ENCODE results near the gene MVB12A. TPM values are rescaled to one million over a fixed set of nuclear protein-coding genes. Genes with fewer than 3 reads are reported as not detected.

The MVB12A gene
- total RNA-seq, 1 donor from 2014 or later, result 41.0 TPM

- no peaks in the 10 kb centered on the region for H3K4me1 ChIP-seq (ENCODE audit: insufficient read depth, low read length)
- peaks cover 6% of the 10 kb centered on the region for H3K9me3 ChIP-seq (ENCODE audit: insufficient read depth, low read depth, low read length)
- Mint-ChIP-seq H3K9me3 (ENCODE audit: unreplicated experiment) (no peaks in the 10 kb centered on the region), H3K36me3 (ENCODE audit: low read depth, unreplicated experiment) (no peaks in the 10 kb centered on the region), H3K4me3 (ENCODE audit: unreplicated experiment) (no peak overlapping the region), H3K27me3 (ENCODE audit: low read depth, unreplicated experiment) (peaks cover 39% of the 10 kb centered on the region), H3K27ac (ENCODE audit: unreplicated experiment) (no peak overlapping the region), H3K4me1 (ENCODE audit: low read depth, unreplicated experiment) (no peaks in the 10 kb centered on the region)
- DNase-seq (ENCODE audit: low read depth) (no peak), FAIRE-seq (no peak)
- TF ChIP-seq EZH2 (IDR thresholded peaks at IDR 0.05; ENCODE audit: insufficient read depth, low read length) (no peak), CTCF (IDR thresholded peaks at IDR 0.05; ENCODE audit: insufficient read depth, low read depth, low read length) (no peak)
- H3K36me3 ChIP-seq (ENCODE audit: insufficient read depth, low read length), result no peaks in the 10 kb centered on the region
- peaks cover 25% of the 10 kb centered on the region for H3K27me3 ChIP-seq (ENCODE audit: insufficient read depth, low read length)
- no peak overlapping the region for H3K27ac ChIP-seq (ENCODE audit: low read depth, low read length)
- H4K20me1 ChIP-seq (ENCODE audit: insufficient read depth, low read length), result no peaks in the 10 kb centered on the region
- no peak overlapping the region for H3K4me3 ChIP-seq (ENCODE audit: insufficient read depth, low read depth, low read length)
- H3K4me2 ChIP-seq (ENCODE audit: low read length), result no peak overlapping the region
- no peak overlapping the region for H2AFZ ChIP-seq (ENCODE audit: low read depth, low read length)
- no peak overlapping the region for H3K9ac ChIP-seq (ENCODE audit: low read length)
- H3K79me2 ChIP-seq (ENCODE audit: insufficient read depth, low read length), result no peaks in the 10 kb centered on the region
Observed at GRCh38 chr19:17451820-17452219, 32.0 kb downstream of the MVB12A start.

- peak; percentile 47 for TF ChIP-seq EZH2 (IDR thresholded peaks at IDR 0.05; ENCODE audit: insufficient read depth, low read length)
- no peak for TF ChIP-seq CTCF (IDR thresholded peaks at IDR 0.05; ENCODE audit: insufficient read depth, low read depth, low read length)
- DNase-seq (ENCODE audit: low read depth), result no peak
Observed at GRCh38 chr19:17454576-17455071, 34.8 kb downstream of the MVB12A start.

GRCh38 chr19:17455308-17456123 lies 35.7 kb downstream of the MVB12A start:
- no peaks in the 10 kb centered on the region for H3K4me1 ChIP-seq (ENCODE audit: insufficient read depth, low read length)
- no peak overlapping the region for H3K4me2 ChIP-seq (ENCODE audit: low read length)
- TF ChIP-seq EZH2 (IDR thresholded peaks at IDR 0.05; ENCODE audit: insufficient read depth, low read length) (no peak), CTCF (IDR thresholded peaks at IDR 0.05; ENCODE audit: insufficient read depth, low read depth, low read length) (no peak)
- FAIRE-seq, result no peak
- H3K9ac ChIP-seq (ENCODE audit: low read length), result no peak overlapping the region
- peaks cover 2% of the 10 kb centered on the region for H3K9me3 ChIP-seq (ENCODE audit: insufficient read depth, low read depth, low read length)
- Mint-ChIP-seq H3K4me3 (ENCODE audit: unreplicated experiment) (no peak overlapping the region), H3K27me3 (ENCODE audit: low read depth, unreplicated experiment) (peaks cover 33% of the 10 kb centered on the region), H3K9me3 (ENCODE audit: unreplicated experiment) (no peaks in the 10 kb centered on the region), H3K4me1 (ENCODE audit: low read depth, unreplicated experiment) (no peaks in the 10 kb centered on the region), H3K36me3 (ENCODE audit: low read depth, unreplicated experiment) (no peaks in the 10 kb centered on the region), H3K27ac (ENCODE audit: unreplicated experiment) (no peak overlapping the region)
- peaks cover 20% of the 10 kb centered on the region for H3K27me3 ChIP-seq (ENCODE audit: insufficient read depth, low read length)
- no peaks in the 10 kb centered on the region for H3K79me2 ChIP-seq (ENCODE audit: insufficient read depth, low read length)
- no peak for DNase-seq (ENCODE audit: low read depth)
- H3K36me3 ChIP-seq (ENCODE audit: insufficient read depth, low read length), result no peaks in the 10 kb centered on the region
- no peaks in the 10 kb centered on the region for H4K20me1 ChIP-seq (ENCODE audit: insufficient read depth, low read length)
- no peak overlapping the region for H3K27ac ChIP-seq (ENCODE audit: low read depth, low read length)
- H3K4me3 ChIP-seq (ENCODE audit: insufficient read depth, low read depth, low read length), result no peak overlapping the region
- H2AFZ ChIP-seq (ENCODE audit: low read depth, low read length), result peak overlapping the region; percentile 47

More at GRCh38 chr19:17454576-17455071, 34.8 kb downstream of the MVB12A start:
- H3K27me3 ChIP-seq (ENCODE audit: insufficient read depth, low read length), result peaks cover 23% of the 10 kb centered on the region
- H3K36me3 ChIP-seq (ENCODE audit: insufficient read depth, low read length), result no peaks in the 10 kb centered on the region
- H3K4me3 Mint-ChIP-seq (ENCODE audit: unreplicated experiment), result no peak overlapping the region
- no peaks in the 10 kb centered on the region for H3K4me1 ChIP-seq (ENCODE audit: insufficient read depth, low read length)
- no peak overlapping the region for H3K4me2 ChIP-seq (ENCODE audit: low read length)
- peaks cover 39% of the 10 kb centered on the region for H3K27me3 Mint-ChIP-seq (ENCODE audit: low read depth, unreplicated experiment)
- H3K79me2 ChIP-seq (ENCODE audit: insufficient read depth, low read length), result no peaks in the 10 kb centered on the region
- H3K9ac ChIP-seq (ENCODE audit: low read length), result no peak overlapping the region
- H3K27ac ChIP-seq (ENCODE audit: low read depth, low read length), result no peak overlapping the region
- peaks cover 6% of the 10 kb centered on the region for H3K9me3 ChIP-seq (ENCODE audit: insufficient read depth, low read depth, low read length)
- no peak for FAIRE-seq
- H3K4me1 Mint-ChIP-seq (ENCODE audit: low read depth, unreplicated experiment), result no peaks in the 10 kb centered on the region
- no peak overlapping the region for H2AFZ ChIP-seq (ENCODE audit: low read depth, low read length)
- H3K27ac Mint-ChIP-seq (ENCODE audit: unreplicated experiment), result no peak overlapping the region
- no peak overlapping the region for H3K4me3 ChIP-seq (ENCODE audit: insufficient read depth, low read depth, low read length)
- H4K20me1 ChIP-seq (ENCODE audit: insufficient read depth, low read length), result no peaks in the 10 kb centered on the region
- H3K36me3 Mint-ChIP-seq (ENCODE audit: low read depth, unreplicated experiment), result no peaks in the 10 kb centered on the region
- H3K9me3 Mint-ChIP-seq (ENCODE audit: unreplicated experiment), result no peaks in the 10 kb centered on the region
